A549 (cell line): ENCODE data around the gene GRIA1. TPM values are rescaled to one million over a fixed set of nuclear protein-coding genes. Genes with fewer than 3 reads are reported as not detected.

Experiments used
- ATAC-seq, 2 experiments: fragments of 200-7000 bp in 1 of 2; fragments of >200 bp in 1 of 2; cut with Nextera tagmentation in 1 of 2; cut with Tn5 transposase in 1 of 2; 3 replicates each; pipeline versions ENCODE4 v1.8.0 to v1.9.1; 2018 to 2020; ENCODE audit warnings: mild to moderate bottlenecking in 1 of 2, moderate library complexity in 1 of 2
- CTCF ChIA-PET: fragments of 300-600 bp; sonication (Branson Sonifier 250); formaldehyde crosslinking; extraction: SDS; loops from one replicate; lab custom pipeline; 2021; ENCODE audit warnings: antibody characterized with exemption, inconsistent platforms; lab: Yijun Ruan, JAX
- POLR2A ChIA-PET: fragments of 350-600 bp; formaldehyde crosslinking; extraction: SDS; loops from one replicate; lab custom pipeline; 2021; ENCODE audit warnings: antibody characterized with exemption, inconsistent platforms; lab: Yijun Ruan, JAX
- DNase-seq, 2 experiments: peaks; one replicate each; pipeline versions ENCODE4 v3.0.0 to v3.0.0-alpha.2; 2011 to 2016; ENCODE audit warnings: low read depth in 1 of 2, low spot score in 1 of 2
- FAIRE-seq: peaks from 2 replicates; lab custom pipeline; 2011; peaks lifted over from hg19 to GRCh38; lab: Jason Lieb, UNC
- H3K27ac ChIP-seq, 2 experiments: fragments of >200 bp; sonication (Bioruptor Twin); formaldehyde crosslinking; 3 replicates each; pipeline ENCODE4 v1.5.1; 2016 to 2017
- H3K4me1 ChIP-seq: fragments of >200 bp; sonication (Bioruptor Twin); formaldehyde crosslinking; 3 replicates; pipeline ENCODE4 v1.6.1; 2016
- H3K4me2 ChIP-seq: fragments of >200 bp; sonication (Bioruptor Twin); formaldehyde crosslinking; 3 replicates; pipeline ENCODE4 v1.6.1; 2016
- H3K4me3 ChIP-seq: fragments of >200 bp; sonication (Bioruptor Twin); formaldehyde crosslinking; 3 replicates; pipeline ENCODE4 v1.5.1; 2016
- H3K9me3 ChIP-seq: fragments of >200 bp; sonication (Bioruptor Twin); formaldehyde crosslinking; 3 replicates; pipeline ENCODE4 v1.6.1; 2016
- ATOH8 ChIP-seq: fragments of 250-450 bp; sonication (Bioruptor Pico); IDR thresholded peaks from 2 replicates; pipeline ENCODE4 v1.5.0; 2020; ENCODE audit warnings: low read depth, mild to moderate bottlenecking, moderate library complexity
- BCL3 ChIP-seq: fragments of >200 bp; sonication (Bioruptor Twin); formaldehyde crosslinking; IDR thresholded peaks from 3 replicates; pipeline ENCODE4 v1.6.1; 2016
- CBX2 ChIP-seq: fragments of 200-600 bp; sonication (generic); IDR thresholded peaks from 2 replicates; pipeline ENCODE4 v1.6.1; 2016; ENCODE audit warnings: low read depth, mild to moderate bottlenecking, borderline replicate concordance
- CBX8 ChIP-seq: fragments of 200-600 bp; sonication (generic); IDR thresholded peaks from 2 replicates; pipeline ENCODE4 v1.6.1; 2016
- CHD2 ChIP-seq: fragments of 150-350 bp; IDR thresholded peaks from 2 replicates; pipeline ENCODE4 v1.6.1; 2014; ENCODE audit warnings: low read length; ENCODE audit not compliant: partially characterized antibody
- EHF ChIP-seq: fragments of 250-450 bp; sonication (Bioruptor Pico); IDR thresholded peaks from 2 replicates; pipeline ENCODE4 v1.5.0; 2020; ENCODE audit warnings: mild to moderate bottlenecking
- ELK1 ChIP-seq: fragments of 150-350 bp; IDR thresholded peaks from 2 replicates; pipeline ENCODE4 v1.6.1; 2014; ENCODE audit warnings: low read depth, mild to moderate bottlenecking, low read length
- ESRRA ChIP-seq: fragments of 150-350 bp; IDR thresholded peaks from 2 replicates; pipeline ENCODE4 v1.6.1; 2014; ENCODE audit warnings: mild to moderate bottlenecking, low read length, borderline replicate concordance
- FOXS1 ChIP-seq: fragments of 250-450 bp; sonication (Bioruptor Pico); IDR thresholded peaks from 2 replicates; pipeline ENCODE4 v1.5.0; 2020; ENCODE audit warnings: mild to moderate bottlenecking, moderate library complexity
- GATA3 ChIP-seq: IDR thresholded peaks from 2 replicates; pipeline ENCODE4 v1.6.1; 2012; ENCODE audit warnings: borderline replicate concordance
- HES2 ChIP-seq: fragments of >200 bp; sonication (Bioruptor Twin); formaldehyde crosslinking; IDR thresholded peaks from 2 replicates; pipeline ENCODE4 v1.6.1; 2016
- HEYL ChIP-seq: fragments of 250-450 bp; sonication (Bioruptor Pico); IDR thresholded peaks from 2 replicates; pipeline ENCODE4 v1.8.0; 2021; ENCODE audit warnings: mild to moderate bottlenecking, moderate library complexity
- HMGXB4 ChIP-seq: fragments of 250-450 bp; sonication (Bioruptor Pico); IDR thresholded peaks from 2 replicates; pipeline ENCODE4 v1.5.0; 2021; ENCODE audit warnings: mild to moderate bottlenecking, moderate library complexity, borderline replicate concordance
- HOXA7 ChIP-seq: fragments of 250-450 bp; sonication (Bioruptor Pico); IDR thresholded peaks from 2 replicates; pipeline ENCODE4 v1.5.0; 2020; ENCODE audit warnings: mild to moderate bottlenecking, moderate library complexity
- HOXB13 ChIP-seq: fragments of 250-450 bp; sonication (Bioruptor Pico); IDR thresholded peaks from 2 replicates; pipeline ENCODE4 v1.5.0; 2020; ENCODE audit warnings: low read depth, mild to moderate bottlenecking, moderate library complexity
- JUN ChIP-seq, 2 experiments: fragments of >200 bp; sonication (Bioruptor Twin); formaldehyde crosslinking; IDR thresholded peaks; 2 replicates in 1 of 2; 3 replicates in 1 of 2; pipeline ENCODE4 v1.6.1; 2016 to 2017
- NFE2L2 ChIP-seq: fragments of 150-350 bp; conservative IDR thresholded peaks from 2 replicates; pipeline ENCODE4 v1.6.1; 2014; ENCODE audit warnings: low read length
- NR3C1 ChIP-seq: fragments of >200 bp; sonication (Bioruptor Twin); formaldehyde crosslinking; IDR thresholded peaks from 3 replicates; pipeline ENCODE4 v1.6.1; 2017
- POLR2A ChIP-seq: IDR thresholded peaks from 2 replicates; pipeline ENCODE4 v1.6.1; 2012; ENCODE audit warnings: mild to moderate bottlenecking, low read length
- POLR2AphosphoS2 ChIP-seq: conservative IDR thresholded peaks from 2 replicates; pipeline ENCODE4 v1.6.1; 2012; ENCODE audit warnings: low read length, improper control_type of control experiment, inconsistent platforms
- RAD21 ChIP-seq, 2 experiments: fragments of >200 bp in 1 of 2; sonication (Bioruptor Twin) in 1 of 2; formaldehyde crosslinking in 1 of 2; IDR thresholded peaks in 1 of 2; conservative IDR thresholded peaks in 1 of 2; 2 replicates in 1 of 2; 3 replicates in 1 of 2; pipeline ENCODE4 v1.6.1; 2012 to 2018; ENCODE audit warnings: inconsistent platforms in 1 of 2
- RARB ChIP-seq: fragments of 250-450 bp; sonication (Bioruptor Pico); IDR thresholded peaks from 2 replicates; pipeline ENCODE4 v1.8.0; 2021; ENCODE audit warnings: mild to moderate bottlenecking, moderate library complexity
- REST ChIP-seq: fragments of 200-600 bp; sonication (generic); IDR thresholded peaks from 2 replicates; pipeline ENCODE4 v1.6.1; 2016; ENCODE audit warnings: antibody characterized with exemption, mild to moderate bottlenecking, moderate library complexity
- RFX5 ChIP-seq: fragments of 450-650 bp; IDR thresholded peaks from 2 replicates; pipeline ENCODE4 v1.7.1; 2014; ENCODE audit warnings: antibody characterized with exemption, mild to moderate bottlenecking, moderate library complexity
- SREBF2 ChIP-seq: fragments of 450-650 bp; IDR thresholded peaks from 2 replicates; pipeline ENCODE4 v1.6.1; 2014; ENCODE audit warnings: mild to moderate bottlenecking, moderate library complexity
- TFCP2L1 ChIP-seq: fragments of 250-450 bp; sonication (Bioruptor Pico); IDR thresholded peaks from 2 replicates; pipeline ENCODE4 v1.5.0; 2021; ENCODE audit warnings: mild to moderate bottlenecking
- ZC3H11A ChIP-seq: fragments of 450-650 bp; IDR thresholded peaks from 2 replicates; pipeline ENCODE4 v1.6.1; 2014; ENCODE audit warnings: antibody characterized with exemption, mild to moderate bottlenecking
- ZFP36 ChIP-seq: fragments of 450-650 bp; IDR thresholded peaks from 2 replicates; pipeline ENCODE4 v1.6.1; 2014; ENCODE audit warnings: borderline replicate concordance; ENCODE audit not compliant: partially characterized antibody
- ZSCAN20 ChIP-seq: fragments of 250-450 bp; sonication (Bioruptor Pico); IDR thresholded peaks from 2 replicates; pipeline ENCODE4 v1.8.0; 2022; ENCODE audit warnings: mild to moderate bottlenecking, moderate library complexity
- WGBS: methylation state at CpG from one replicate; pipeline ENCODE4 v1.1.6; 2017; ENCODE audit errors: missing lambda C conversion rate; 5-methylcytosine and 5-hydroxymethylcytosine counted together
- polyA plus RNA-seq, 4 experiments: library from polyadenylated mRNA; depleted of rRNA in 3 of 4; stranded (reverse); fragments of >200 nt; fragmentation: RNase III in 1 of 4; extraction: RNeasy Plus Mini Kit Qiagen cat#74134 plus additional on column Dnase treatment in 1 of 4; gene quantifications; 2 replicates in 3 of 4; 3 replicates in 1 of 4; pipeline ENCODE4 v1.2.3, GENCODE V29; 2011 to 2017

Gene GRIA1
- polyA plus RNA-seq, 2 of the 4 experiments (the other 2 are of a cell fraction) = not detected

GRCh38 chr5:153780876-153781705 is 290.6 kb downstream of the GRIA1 start:
- H3K9me3 ChIP-seq = no peaks in the 10 kb centered on the region
- H3K4me3 ChIP-seq = no peak overlapping the region
- H3K4me1 ChIP-seq = no peaks in the 10 kb centered on the region
- no peak overlapping the region for H3K27ac ChIP-seq
- no peak overlapping the region for H3K4me2 ChIP-seq
- TF ChIP-seq GATA3 (no peak), HMGXB4 (no peak), RFX5 (no peak), NFE2L2 (no peak), REST (no peak), NR3C1 (no peak), EHF (CRISPR knock-in tag) (no peak), ZSCAN20 (CRISPR knock-in tag) (no peak), POLR2AphosphoS2 (no peak), TFCP2L1 (CRISPR knock-in tag) (no peak), HOXB13 (CRISPR knock-in tag) (no peak), RAD21 (conservative IDR thresholded peaks at IDR 0.05 in 1 of 2, IDR thresholded peaks at IDR 0.05 in 1 of 2) (no peak), CBX8 (no peak), POLR2A (no peak), CBX2 (no peak), JUN (IDR thresholded peaks at IDR 0.05) (no peak), FOXS1 (CRISPR knock-in tag) (no peak), ESRRA (no peak)
- DNase-seq (no peak), FAIRE-seq (no peak), ATAC-seq (no peak)
- CTCF ChIA-PET = no interaction called here
- 3% methylated on average over 4 of the region's 4 CpGs for WGBS
- POLR2A ChIA-PET = no interaction called here

- ChIA-PET CTCF (no interaction called here), POLR2A (no interaction called here)
- Histone ChIP-seq H3K9me3 (no peaks in the 10 kb centered on the region), H3K27ac (no peak overlapping the region), H3K4me2 (no peak overlapping the region), H3K4me1 (no peaks in the 10 kb centered on the region), H3K4me3 (no peak overlapping the region)
- no peak for FAIRE-seq
- no peak for ATAC-seq
- DNase-seq = no peak
- 39% methylated on average over 6 of the region's 6 CpGs for WGBS
- TF ChIP-seq ZFP36 = no peak
- TF ChIP-seq ZC3H11A = no peak
- TF ChIP-seq HEYL = no peak
- TF ChIP-seq ATOH8 (CRISPR knock-in tag) = no peak
- no peak for TF ChIP-seq BCL3
- no peak for TF ChIP-seq HES2
- no peak for TF ChIP-seq ELK1
- no peak for TF ChIP-seq RARB
- TF ChIP-seq NR3C1 = no peak
- no peak for TF ChIP-seq RFX5
- no peak for TF ChIP-seq SREBF2
- no peak for TF ChIP-seq CHD2
- TF ChIP-seq HOXA7 (CRISPR knock-in tag) = no peak
- TF ChIP-seq POLR2A = no peak
- no peak for TF ChIP-seq JUN (IDR thresholded peaks at IDR 0.05)
These were observed 292.3 kb downstream of the GRIA1 start for GRCh38 chr5:153782589-153783361.
